Activated T-cell treated with anti-CD3 and anti-CD28 coated beads, Interleukin-2, amount 50 U/mL, for 48 hours (primary cell): ENCODE data around the gene SLC27A2.
"Not testable (repeated sequence)": the region's sequence is repeated elsewhere in the genome, so short reads cannot be mapped to it uniquely, and the experiment has no call there.

Source experiments
- DNase-seq, 2 experiments: peaks; one replicate each; pipeline ENCODE4 v3.0.0-alpha.2; 2020

SLC27A2 gene

DNA sequence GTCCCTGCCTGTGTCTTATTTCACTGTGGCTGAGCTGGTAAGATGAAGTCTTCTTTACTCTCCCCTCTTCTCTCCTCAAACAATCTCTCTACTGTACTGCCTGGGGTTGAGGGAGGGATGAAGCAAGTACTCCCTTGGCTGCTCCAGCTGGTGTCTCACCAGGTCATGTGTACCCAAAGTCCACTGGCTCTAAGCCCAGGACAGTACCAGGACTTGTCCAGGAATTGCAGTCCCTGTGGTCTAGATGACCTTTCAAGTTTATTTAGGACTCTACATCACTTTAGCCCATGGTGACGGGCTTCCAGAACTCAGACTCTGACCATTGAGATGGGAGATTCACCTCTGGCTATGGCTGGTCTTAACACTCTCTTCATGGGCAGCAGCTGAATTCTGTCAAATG, 17.5 kb upstream of the SLC27A2 start:
- DNase-seq, result no peak

DNA sequence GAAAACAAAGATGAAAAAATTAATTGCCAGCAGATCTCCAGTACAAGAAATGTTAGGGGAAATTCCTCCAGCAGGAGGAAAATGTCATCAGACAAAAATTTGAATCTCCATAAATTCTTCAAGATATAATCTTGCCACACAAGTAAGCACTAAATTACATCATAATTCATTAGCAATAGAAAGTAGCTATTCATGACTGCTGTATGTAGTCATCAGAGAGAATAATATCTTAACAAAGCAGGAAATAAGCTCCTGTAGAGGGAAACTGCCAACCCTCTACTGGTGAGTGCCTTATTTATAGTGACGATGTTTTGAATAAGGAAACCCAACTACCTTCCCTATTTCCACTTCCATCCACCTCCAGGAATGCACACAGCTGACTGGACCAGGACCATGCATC, 15.8 kb upstream of the SLC27A2 start:
- DNase-seq, result no peak

DNA sequence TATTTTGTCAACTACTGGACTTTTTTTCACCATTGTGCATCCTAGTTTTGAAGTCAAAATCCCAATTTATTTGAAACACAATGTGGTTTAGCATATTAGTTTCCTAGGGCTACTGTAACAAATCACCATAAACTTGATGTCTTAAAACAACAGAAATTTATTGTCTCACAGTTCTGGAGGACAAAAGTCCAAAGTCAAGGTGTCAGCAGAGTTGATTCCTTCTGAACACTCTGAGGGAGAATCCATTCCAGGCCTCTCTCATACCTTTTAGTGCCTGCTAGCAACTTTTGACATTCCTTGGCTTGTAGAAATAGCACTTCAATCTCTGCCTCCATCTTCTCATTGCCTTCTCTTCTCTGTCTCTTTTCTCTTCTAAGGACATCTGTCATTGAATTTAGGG, 14.9 kb upstream of the SLC27A2 start:
- DNase-seq, result no peak

DNA sequence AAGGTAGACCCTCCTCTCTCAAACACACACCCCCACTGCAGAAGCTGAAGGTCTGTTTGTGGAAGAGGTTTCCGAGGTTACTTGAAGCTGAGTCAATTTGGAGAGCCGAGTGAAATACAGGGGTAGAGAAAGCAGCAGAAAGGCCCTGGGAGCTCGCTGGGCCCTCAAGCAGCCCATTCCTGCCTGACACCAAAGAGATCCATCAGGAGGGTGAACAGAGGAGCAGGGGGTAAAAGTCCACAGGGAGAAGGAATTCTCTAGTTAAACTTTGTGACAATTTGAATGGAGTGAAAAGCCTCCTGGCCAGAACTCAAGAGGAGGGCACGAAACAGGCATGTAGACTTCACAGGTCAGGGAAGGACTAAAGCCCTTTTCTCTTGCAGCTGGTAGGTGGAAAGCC, 13.6 kb upstream of the SLC27A2 start:
- no peak for DNase-seq

DNA sequence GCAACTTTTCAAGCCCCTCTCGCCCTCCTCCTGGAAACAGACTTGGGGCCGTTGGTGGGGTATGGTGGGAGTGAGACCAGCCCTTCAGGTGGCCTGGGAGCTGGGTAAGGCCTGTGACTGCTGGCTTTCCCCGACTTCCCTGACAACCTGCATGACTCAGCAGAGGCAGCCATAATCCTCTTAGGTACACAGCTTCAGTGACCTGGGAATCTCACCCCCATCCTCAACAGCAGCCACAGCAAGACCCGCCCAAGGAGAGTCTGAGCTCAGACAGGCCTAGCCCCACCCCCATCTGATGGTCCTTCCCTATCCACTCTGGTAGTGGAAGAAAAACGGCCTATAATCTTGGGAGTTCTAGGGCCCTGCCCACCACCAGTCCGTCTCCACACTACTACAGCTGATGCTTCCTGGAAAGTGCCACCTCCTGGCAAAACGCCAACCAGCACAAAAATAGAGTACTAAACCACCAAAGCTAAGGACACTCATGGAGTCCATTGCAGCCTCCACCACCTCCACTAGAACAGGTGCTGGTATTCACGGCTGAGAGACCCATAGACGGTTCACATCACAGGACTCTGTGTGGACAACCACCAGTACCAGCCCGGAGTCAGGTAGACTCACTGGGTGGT, 13.1 kb upstream of the SLC27A2 start:
- no peak for DNase-seq

DNA sequence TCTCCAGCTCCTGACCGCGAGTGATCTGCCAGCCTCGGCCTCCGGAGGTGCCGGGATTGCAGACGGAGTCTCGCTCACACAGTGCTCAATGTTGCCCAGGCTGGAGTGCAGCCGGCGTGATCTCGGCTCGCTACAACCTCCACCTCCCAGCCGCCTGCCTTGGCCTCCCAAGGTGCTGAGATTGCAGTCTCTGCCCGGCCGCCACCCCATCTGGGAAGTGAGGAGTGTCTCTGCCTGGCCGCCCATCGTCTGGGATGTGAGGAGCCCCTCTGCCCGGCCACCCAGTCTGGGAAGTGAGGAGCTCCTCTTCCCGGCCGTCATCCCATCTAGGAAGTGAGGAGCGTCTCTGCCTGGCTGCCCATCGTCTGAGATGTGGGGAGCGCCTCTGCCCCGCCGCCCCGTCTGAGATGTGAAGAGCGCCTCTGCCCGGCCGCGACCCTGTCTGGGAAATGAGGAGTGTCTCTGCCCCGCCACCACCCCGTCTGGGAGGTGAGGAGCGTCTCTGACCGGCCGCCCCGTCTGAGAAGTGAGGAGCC, 9.6 kb upstream of the SLC27A2 start:
- DNase-seq, result not testable (repeated sequence)

DNA sequence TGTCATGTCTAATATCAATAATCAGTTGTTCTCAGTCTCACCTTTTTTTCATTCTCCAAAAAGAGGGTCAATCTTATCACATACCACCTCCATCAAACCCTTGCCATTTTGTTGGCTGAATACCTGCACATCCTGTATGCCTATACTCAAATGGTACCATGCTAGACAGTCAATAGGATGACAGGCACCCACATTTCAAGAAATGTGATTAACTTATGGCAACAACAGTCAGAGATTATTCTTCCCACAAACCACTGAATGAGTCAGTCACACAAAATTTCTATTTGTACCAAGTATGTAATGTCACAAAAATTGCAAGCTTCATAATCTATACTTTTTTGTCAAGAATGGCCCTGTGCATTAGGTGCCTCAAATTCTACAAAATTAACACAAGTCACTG, 5.1 kb upstream of the SLC27A2 start:
- DNase-seq, result no peak

DNA sequence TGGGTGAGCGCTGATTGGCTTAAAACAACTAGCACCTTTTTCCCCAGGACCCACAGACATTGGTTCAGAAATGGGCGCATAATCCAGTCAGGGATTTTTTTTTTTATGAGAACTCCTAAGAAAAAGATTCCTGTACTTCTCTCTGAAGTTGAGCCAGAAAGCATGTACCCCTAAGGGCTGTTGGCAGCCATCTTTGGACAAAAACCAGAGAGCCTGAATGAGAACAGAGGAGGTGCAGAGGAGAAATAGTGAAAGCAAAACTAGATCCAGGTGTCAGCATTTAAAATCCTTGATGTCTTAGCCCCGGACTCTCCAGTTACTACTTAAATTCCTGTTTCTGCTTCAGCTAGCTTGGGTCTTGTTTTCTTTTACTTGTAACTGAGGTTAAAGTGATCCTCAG, 1.9 kb upstream of the SLC27A2 start:
- DNase-seq, result no peak

DNA sequence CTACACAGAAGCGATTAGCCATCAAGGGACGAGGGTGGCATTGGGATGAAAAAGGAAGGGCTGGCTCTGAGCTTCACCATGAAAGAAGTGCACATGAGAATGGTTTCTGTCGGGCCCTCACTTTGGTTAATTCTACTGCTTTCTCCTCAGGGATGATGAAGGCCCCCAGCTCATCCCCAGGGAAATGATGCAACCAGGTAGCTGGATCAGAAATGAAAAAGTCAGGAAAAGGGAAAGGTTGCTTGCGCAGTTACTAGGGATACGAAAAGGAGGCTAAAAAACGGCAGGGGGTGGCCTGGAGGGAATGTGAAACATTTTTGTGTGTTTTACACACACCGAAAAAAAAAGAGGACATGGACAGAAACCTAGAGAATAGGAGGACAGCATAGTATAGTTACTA, 1.4 kb upstream of the SLC27A2 start:
- no peak for DNase-seq

DNA sequence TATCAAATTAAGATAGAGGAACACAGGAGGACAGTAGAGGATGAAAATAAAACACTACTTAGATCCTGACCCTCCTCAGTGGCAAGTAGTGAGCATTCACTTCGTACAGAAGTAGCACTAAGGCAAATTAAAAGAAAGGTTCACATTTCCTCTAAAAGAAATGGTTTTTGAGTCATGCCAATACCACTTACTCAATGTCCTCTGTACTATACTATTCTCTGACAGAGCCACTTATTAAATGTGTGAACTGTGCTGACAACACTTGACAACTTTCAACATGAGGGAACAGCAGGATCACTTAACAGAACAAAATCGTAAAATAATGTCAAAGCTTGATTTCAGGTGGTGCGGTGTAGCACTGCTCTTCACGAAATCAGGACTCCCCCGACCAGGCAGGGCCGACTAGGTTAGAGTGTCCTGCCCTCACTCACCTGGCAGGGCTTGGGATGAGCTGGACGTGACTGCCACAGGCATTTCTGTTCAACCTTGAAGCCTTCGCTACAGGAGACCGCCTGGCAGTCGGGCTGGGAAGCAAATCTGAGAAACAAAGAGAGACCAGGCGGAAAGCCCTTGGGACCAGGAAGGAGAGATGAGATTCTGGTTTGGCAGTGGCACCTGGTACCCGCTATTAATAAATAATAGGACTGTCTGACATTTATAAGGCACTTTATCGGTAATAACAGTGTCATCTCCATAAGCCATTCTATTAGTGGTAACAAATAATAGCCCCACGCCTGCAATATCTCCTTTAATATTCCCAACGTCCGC, 611 bp upstream of the SLC27A2 start:
- DNase-seq, result no peak

DNA sequence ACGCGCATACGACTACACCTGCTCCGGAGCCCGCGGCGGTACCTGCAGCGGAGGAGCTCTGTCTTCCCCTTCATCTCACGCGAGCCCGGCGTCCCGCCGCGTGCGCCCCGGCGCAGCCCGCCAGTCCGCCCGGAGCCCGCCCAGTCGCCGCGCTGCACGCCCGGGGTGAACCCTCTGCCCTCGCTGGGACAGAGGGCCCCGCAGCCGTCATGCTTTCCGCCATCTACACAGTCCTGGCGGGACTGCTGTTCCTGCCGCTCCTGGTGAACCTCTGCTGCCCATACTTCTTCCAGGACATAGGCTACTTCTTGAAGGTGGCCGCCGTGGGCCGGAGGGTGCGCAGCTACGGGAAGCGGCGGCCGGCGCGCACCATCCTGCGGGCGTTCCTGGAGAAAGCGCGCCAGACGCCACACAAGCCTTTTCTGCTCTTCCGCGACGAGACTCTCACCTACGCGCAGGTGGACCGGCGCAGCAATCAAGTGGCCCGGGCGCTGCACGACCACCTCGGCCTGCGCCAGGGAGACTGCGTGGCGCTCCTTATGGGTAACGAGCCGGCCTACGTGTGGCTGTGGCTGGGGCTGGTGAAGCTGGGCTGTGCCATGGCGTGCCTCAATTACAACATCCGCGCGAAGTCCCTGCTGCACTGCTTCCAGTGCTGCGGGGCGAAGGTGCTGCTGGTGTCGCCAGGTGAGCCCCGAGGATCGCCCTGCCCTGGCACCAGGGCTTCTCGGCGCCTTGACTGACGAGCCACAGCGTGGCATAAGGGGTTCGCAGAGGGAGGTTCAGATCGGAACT, 420 bp downstream of the SLC27A2 start:
- DNase-seq, result peak; percentile 63 to 68

DNA sequence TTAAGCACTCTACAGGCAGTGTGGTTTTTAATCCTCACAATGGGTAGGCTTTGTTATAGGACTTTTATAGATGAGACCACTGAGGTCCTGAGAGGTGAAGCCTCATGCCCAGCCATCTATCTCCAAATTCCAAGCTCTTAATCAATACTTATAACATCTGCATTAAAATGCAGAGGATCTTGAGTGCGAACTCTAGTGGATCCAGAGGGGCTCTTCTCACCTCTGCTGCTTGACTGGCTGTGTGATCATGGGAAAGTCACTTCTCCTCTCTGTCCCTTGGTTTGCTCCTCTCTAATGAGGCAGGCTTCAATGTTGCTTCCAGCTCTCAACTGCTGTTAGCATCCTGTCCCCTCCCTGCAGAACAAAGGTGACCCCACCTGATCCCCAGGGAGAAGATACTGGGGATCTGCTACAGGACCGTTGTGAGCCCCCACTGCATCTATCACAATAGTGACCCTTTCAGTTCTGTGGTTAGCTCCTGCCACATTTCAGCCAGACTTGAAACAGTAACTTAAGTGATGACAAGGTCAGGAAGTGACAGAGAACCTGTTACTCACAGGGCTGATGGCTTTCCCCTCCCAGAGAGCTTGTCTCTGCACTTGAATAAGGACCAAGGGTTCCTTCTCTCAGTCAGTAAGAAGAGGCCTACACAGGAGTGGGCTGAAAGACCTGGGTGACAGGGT, 1.3 kb downstream of the SLC27A2 start:
- DNase-seq, result peak; percentile 53 to 55

DNA sequence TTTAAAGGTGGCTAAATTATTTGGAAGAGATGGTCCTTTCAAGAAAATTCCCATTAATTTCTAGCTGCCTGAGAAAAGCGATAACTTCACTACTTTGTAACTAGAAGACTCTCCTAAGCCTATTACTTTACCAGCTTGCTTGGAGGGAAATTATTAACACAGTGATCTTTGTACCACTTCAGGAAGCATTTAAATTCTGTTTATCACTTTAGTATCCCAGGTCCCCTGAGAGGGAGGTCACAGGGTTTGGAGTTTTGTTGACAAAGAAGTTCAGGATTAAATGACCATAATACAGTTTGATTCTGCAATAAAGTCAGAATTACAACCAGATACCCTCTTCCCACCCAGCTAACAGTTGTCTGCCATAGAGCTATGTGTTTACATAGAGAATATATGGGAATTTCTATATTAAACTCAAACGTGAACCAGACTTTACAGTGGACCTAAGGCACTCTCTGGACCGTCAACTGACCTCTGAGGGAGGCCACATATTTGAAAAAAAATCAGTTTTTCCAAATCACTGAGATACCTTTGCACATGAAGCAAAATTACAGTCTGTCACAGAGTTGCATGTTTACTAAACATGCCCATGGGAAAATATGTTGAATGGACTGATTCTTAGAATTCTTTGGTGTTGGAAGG, 3.0 kb downstream of the SLC27A2 start:
- DNase-seq, result no peak

DNA sequence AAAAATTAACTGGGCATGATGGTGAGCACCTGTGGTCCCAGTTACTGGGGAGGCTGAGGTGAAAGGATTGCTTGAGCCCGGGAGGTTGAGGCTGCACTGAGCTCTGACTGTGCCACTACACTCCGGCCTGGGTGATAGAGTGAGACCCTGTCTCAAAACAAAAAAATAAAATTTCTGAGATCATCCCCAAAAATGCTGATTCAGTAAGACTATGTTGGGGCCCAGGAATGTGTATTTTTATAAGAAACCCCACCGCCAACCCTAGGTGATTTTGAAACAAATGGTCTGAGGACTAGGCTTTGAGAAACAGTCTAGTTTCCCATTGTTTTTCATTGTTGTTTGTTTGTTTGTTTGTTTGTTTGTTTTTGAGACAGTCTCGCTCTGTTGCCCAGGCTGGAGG, 4.1 kb downstream of the SLC27A2 start:
- DNase-seq, result no peak

DNA sequence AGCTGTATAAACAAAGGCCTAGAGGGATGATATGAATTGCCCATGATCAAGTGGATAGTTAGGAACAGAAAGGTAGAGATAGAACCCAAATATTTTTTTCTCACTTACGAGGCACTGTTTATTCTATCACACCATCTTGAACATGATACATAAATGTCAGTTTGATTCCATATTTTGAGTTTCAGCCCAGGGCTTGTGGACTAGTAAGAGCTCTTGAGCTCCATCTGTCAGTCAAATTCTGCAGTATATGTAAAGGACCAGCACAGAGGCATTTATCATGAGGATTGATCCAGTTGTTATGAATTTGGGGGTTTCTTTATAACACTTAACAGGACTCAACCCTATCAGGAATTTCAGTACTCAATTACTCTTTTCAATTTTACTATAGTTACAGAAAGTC, 4.8 kb downstream of the SLC27A2 start:
- DNase-seq, result no peak

DNA sequence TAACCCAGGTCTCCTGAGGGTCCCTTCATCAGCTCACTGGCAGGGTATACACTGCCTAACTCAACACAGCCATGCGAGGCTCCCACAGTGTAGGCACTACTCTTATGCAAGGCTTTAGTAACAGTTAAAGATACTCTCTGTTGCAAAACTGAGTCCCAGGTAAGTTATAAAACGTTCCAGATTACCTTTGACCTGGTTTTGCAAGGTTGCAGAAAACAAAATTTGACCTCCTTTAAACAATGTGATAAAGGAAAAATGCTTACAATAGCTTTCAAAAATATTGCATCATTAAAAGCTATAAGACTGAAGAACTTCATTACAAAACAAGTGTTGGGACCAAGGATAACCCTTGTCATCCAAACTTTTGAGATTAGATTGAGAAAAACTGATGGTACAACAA, 5.5 kb downstream of the SLC27A2 start:
- DNase-seq, result no peak

DNA sequence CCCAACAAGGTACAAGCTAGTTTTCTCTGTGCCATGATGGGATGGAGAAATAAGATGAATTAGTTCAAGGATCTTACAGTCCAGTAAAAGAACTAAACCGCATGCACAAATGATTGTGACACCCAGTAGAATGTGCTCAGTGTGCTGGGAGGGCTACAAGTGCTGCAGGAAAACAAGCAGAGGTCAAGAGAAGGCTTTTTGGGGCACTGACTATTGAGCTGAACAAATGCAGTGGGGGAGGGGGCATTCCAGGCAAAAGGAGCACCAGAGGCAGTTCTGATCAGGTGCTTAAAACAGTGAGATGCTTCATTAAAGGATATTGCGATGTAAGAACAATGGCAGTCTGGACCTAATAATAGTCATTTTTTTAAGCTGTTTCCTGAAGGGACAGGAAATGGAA, 6.0 kb downstream of the SLC27A2 start:
- no peak for DNase-seq

DNA sequence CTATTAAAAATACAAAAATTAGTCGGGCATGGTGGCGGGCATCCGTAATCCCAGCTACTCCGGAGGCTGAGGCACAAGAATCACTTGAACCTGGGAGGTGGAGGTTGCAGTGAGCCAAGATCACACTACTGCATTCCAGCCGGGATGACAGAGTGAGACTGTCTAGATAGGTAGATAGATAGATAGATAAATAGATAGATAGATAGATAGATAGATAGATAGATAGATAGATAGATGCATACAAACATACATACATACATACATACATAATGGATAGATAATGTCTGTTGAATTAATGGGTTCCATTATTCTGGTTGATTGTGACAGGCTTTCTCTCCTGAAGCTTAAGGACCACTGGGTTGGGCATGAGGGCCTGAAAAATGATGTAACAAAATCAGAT, 6.8 kb downstream of the SLC27A2 start:
- DNase-seq, result not testable (repeated sequence)

DNA sequence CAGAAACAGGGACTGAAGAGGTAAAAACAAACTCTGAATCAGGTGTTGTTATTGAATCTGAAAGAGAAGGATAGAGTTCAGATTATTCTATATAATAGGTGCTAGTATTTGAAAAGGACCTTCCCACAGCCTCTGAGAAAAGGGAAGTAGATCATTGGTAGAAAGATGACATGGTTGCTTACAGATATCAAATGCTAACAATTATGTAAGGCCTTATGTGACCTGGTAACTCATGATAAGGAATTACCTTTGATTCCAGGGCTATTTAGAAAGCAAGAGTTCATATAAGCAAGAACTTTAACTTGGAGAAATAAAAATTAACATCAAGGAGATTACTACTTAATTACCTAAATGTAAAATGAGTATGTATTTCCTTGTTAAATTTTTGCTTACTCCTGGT, 7.6 kb downstream of the SLC27A2 start:
- no peak for DNase-seq

DNA sequence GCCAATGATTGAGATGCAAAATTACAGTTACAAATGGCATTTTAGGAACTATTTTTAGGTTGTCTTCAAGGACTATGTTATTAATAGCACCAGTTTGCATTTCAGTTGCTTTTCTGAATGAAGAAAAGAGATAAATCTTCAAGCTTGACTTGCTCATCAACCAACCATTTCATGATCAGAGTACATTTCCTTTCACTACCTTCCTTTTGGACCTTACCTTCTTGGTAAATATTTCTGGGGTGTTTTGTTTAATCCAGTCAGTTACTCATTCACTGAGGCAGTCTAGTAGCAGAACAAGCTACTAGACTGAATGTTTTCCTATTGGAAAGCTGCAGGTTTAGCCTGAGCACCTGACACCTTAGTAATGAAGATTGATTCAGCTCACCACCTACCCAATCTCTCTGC, 8.2 kb downstream of the SLC27A2 start:
- DNase-seq, result no peak

DNA sequence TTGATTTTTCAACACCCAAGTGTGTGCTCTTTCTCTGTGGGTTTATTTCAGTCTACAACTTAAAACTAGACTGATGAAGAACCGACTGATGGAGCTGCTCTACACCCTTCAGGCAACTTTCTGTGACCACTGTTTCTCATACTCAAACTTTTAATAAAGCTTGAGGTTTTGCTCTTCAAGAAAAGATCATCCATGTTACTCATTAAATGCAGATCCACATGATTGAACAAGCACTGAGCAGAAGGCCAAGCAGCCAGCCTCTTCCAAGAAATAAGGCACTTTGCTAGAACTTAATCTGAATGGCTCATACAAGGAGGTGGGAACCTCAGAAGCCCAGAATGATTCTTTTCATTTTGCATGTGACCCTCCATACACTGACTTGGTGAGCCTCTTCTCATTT, 8.7 kb downstream of the SLC27A2 start:
- DNase-seq, result no peak

DNA sequence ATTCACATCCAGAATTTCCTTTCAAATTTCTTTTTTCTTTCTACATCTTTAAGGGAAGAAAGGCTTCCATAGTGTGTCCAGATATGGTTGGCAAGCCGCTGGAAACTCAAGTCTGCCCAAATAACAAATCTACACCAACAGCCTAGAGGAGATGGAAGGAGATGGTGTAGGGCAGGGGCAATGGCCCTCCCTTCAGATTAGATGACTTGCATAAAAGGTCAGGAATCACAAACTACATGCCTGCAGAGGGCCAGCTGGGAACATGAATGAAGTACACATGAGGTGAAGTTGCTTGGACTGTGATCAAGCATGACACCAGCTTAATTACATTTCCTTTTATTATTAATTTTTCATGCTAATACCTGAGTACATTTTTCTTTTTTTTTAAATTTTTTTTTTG, 10.2 kb downstream of the SLC27A2 start:
- DNase-seq, result no peak
